GM21529 (cell line): ENCODE data around the gene SPATA9.
"Not testable (repeated sequence)": the region's sequence is repeated elsewhere in the genome, so short reads cannot be mapped to it uniquely, and the experiment has no call there.

Source experiments
- ATAC-seq: cut with Tn5 transposase; IDR thresholded peaks from one replicate; pipeline ENCODE4 v1.9.1; 2021; ENCODE audit not compliant: unreplicated experiment

SPATA9 gene

DNA sequence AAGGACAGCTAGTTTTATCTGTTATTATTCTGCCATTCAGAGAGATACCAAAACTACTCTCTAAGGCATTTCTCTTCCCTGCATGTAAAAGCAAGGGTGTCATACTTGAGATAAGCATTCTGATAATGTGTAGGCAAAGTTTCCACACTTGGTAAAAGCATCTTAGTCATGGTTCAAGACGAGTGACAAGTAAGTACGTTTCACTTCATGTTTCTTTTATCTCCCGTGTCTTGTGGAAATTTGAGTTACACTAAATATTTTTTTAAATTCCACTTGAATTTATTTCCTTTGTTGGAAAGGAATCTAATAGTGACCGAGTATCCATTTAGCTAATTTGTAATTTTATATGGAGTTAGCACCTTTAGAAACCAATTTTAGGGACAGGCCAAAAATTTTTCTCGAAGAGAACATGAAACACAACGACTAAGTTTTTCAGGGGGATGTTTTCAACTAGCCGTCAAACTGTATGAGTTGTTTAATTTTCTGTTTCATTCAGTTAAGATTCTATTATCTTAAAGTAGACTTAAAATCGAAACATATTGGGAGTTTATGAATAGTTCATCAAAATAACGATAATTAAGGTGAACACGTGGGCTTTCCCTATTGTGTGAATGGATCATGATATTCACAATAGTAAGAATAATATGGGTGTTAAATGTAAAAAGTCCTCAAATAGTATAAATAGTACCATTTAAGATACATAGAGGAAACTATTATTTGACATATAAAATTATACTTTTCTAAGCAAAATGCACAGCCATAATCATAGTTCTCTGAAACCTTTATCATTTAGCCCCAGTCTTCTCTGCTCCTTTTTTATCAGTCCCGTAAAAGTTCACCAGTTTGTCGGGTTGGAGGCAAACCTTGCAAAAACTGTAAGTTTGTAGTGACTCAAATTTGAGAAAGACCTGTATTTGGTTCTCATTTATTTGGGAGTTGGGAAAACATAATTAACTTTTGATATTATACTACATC lies 34.6 kb downstream of the SPATA9 start:
- ATAC-seq, result no peak

DNA sequence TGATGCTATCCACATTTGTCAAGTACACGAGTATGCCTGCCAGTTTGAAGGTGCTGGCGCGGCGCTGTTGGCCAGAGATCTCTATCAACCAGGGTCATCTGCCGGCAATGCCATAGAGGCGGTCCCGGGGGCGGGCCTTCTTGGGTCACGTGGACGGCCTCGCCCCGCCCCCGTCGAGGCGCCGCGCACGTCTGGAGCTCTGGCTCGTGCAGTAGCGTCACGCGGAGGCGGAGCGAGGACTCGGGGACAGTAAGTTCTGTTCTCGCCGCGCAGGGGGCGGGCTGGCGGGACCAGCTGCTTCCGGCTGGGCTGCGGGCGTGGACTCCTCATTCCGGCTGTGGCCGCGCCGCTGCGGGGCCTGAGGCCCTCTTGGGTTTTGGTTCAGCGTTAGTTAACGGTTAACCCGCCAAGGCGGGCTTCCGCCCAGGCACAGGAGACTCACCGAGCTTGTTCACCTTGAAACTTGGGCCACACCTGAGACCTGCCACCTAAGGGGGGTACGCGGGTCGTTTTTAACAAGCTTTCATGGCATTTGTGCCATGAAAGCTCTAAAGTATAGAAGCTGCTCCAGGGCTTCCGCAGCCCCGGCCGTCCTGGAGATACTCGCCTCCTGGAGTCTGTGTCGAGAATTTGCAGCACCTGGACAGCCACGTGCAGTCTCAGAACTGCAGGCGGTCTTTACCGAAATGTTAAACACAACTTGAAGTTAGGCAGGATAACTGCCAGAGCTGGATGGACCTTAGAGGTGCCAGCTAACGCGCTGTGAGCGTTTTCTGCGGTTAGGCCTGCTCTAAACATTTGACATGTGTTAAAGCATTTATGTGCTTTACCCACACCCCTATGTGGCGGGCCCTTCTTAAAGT lies 36.0 kb downstream of the SPATA9 start, which contains the start of gene RFESD:
TSS of gene RFESD (plus strand) at position 209 of the 863 bp plus-strand sequence. CDS start 5,495 bp downstream, outside the sequence.
- ATAC-seq, result peak; percentile 96

DNA sequence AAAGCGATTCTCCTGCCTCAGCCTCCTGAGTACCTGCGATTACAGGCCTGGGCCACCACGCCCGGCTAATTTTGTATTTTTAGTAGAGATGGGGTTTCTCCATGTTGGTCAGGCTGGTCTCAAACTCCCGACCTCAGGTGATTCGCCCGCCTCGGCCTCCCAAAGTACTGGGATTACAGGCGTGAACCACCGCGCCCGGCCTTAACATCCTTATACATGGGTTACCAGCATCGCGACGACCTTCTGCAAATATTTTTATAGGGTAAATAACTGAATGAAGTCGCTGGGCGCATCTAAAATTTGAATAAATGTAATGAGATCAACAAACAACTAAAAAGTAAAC lies 36.6 kb downstream of the SPATA9 start:
- not testable (repeated sequence) for ATAC-seq

GRCh38 chr5:95644351-95645042 lies 38.3 kb downstream of the SPATA9 start:
- peak; percentile 40 for ATAC-seq

DNA sequence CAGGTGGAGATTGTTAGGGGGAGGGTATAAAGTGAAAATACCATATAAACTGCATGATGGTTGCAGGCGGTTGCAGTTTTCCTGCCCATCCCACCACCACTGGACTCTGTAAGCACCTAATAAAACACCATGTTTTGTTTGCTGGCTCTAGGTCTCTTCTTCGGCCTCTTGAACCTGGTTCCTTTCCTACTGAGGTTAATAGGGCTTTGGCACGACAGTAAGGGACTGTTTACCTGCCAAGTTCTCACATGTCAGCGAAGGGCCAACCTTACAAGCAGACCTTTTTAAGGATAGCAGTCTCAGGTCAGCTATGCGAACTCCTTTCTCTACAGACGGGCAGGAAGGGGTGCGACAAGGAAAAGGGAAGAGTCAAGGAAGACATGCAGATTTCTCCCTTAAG lies 39.6 kb downstream of the SPATA9 start:
- ATAC-seq, result no peak

- ATAC-seq, result no peak
Observed at GRCh38 chr5:95641741-95642220, 41.0 kb downstream of the SPATA9 start.

DNA sequence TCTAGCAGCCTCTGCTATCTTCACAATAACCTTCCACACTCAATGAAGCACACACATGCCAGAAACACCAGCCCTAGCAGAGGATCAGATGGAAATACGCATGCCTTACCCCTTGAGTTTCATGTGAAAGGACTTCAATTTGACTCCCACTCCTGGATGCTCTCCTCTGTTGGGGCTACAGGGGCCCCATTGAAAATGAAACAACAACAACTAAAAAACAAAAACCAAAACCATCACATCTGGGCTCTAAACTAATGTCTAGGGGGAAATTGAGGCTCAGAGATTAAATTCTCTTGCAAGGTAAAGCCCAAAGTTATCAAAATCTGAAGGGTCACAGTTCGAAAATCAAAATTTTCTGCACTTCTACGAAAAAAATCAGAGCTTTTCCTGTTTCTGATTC lies 44.2 kb downstream of the SPATA9 start:
- ATAC-seq, result no peak

DNA sequence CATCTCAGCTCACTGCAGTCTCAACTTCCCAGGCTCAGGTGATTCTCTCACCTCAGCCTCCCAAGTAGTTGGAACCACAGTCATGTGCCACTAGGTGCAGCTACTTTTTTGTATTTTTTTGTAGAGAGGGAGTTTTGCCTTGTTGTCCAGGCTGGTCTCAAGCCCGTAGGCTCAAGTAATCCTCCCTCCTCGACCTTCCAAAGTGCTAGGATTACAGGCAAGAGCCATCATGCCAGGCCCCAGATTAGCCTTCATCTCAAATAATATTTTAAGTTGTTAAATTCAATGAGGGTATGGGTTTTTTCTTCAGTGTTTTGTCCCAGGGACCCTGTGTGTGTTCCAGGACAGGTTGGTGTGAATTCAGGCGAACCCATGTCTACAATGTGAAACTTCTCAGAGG lies 48.7 kb downstream of the SPATA9 start:
- no peak for ATAC-seq

DNA sequence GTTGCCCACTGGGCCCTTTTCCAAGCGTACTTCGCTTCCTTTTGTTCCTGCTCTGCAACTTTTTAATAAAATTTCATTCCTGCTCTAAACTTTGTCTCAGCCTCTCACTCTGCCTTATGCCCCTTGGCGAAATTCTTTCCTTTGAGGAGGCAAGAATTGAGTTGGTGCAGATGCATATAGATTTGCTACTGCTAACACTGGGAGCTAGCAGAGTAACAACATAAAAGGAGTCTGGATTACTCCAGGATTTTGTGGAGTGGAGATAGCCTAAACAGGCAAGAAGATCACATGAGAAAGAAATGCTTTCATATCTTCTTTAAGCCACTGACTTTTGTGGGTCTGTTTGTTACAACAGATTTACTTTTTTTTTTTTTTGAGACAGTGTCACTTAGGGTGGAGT lies 49.1 kb downstream of the SPATA9 start:
- ATAC-seq, result no peak

- ATAC-seq, result not testable (repeated sequence)
Observed at GRCh38 chr5:95632942-95633341, 49.8 kb downstream of the SPATA9 start.

DNA sequence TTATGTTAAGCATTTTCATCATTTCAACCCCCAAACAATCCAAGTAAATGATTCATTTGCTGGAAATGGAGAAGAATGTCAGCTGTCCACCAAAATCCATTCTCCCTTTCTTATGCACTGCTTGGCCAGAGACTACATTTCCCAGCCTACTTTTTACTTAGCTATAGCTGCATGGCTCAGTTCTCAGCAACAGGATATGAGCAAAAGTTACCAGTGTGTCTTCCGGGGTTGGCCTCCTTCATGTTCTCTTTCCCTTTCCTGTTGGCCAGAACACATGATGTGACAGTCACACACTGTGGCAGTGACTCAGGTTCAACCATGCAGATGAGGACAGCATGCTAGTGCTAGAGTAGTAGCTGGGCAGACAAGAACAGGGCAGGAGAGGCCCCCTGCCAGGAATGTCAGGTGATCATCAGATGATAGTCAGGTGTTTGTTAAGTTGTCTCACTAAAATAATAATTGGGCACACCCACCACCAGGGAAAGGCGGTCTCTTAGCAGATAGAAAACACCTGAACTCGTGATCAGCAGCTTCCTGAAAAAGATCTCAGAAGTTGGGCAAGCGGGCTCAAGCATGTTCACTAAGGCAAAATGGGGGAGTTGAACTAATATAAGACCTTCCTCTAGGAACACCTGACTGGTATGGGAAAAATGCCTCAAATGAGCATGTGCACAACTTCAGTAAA lies 50.7 kb downstream of the SPATA9 start:
- ATAC-seq, result peak; percentile 98

DNA sequence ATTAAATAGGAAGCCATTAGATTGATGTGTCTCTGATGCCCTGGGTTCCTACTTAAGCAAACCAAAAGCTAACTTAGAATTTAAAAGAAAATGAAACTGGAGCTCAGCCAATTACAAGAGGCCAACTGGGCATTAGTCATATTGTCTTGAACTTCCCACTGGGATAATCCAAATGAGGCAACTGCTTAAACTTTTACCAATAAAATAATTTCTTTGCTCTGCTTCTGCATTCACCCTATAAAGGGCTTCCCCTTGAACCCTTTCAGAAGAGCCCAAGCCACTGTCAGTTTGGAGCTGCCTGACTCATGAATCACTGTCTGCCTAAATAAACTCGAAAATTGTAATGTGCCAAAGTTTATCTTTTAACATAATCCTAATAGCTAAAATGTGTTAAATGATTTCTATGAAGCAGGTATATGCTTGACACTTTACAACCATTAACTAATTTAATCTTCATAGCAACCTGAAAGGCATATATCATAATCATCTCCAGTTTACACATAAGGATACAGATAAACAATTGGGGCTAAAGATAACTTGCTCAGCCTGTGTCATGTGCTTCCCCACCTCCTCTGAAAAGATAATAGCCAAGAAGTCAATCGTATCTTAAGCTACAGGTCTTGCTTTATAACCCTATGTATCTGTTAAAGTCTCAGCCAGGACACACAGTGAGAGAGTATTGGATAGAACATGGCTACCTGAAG lies 51.4 kb downstream of the SPATA9 start:
- peak; percentile 11 for ATAC-seq

- no peak for ATAC-seq
Observed at GRCh38 chr5:95630394-95630917, 52.3 kb downstream of the SPATA9 start.

GRCh38 chr5:95628933-95629332 lies 53.9 kb downstream of the SPATA9 start:
- no peak for ATAC-seq

DNA sequence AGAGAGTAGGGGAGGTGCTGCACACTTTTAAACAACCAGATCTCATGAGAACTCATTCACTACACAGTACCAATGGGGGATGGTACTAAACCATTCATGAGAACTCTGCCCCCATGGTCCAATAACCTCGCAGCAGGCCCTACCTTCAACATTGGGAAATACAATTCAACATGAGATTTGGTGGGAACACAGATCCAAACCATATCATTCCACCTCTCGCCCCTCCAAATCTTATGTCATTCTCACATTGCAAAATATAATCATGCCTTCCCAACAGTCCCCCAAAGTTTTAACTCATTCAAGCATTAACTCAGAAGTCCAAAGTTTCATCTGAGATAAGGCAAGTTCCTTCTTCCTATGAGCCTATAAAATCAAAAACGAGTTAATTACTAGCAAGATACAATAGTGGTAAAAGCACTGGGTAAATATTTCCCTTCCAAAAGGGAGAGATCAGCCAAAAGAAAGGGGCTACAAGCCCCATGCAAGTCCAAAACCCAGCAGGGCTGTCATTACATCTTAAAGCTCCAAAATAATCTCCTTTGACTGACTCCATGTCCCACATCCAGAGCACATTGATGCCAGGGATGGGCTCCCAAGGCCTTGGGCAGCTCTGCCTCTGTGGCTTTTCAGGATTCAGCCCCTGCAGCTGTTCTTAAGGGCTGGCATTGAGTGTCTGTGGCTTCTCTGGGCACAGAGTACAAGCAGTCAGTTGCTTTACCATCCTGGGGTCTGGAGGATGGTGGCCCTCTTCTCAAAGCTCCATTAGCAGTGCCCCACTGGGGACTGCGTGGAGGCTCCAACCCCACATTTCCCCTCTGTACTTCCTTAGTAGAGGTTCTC lies 54.6 kb downstream of the SPATA9 start:
- ATAC-seq, result no peak

- no peak for ATAC-seq
Observed at GRCh38 chr5:95626701-95627100, 56.1 kb downstream of the SPATA9 start.

- ATAC-seq, result no peak
Observed at GRCh38 chr5:95624368-95624767, 58.4 kb downstream of the SPATA9 start.

DNA sequence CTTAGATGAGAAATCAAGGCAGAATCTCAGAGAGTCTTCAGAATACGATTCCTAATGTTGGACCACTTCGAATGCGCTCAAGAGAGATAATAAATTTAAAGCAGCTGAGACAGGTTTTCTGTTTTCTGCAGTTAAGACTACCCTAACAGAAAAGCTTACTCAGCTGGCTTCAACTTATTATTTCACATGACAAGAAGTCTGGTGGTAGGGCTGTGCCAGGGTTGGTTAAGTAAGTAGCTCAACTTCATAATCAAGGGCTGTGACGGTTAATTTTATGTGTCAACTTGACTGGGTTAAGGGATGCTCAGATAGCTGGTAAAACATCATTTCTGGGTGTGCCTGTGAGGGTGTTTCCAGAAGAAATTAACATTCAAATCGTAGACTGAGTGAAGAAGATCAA lies 59.1 kb downstream of the SPATA9 start:
- ATAC-seq, result no peak
